Keratinocyte (primary cell): ENCODE measurements around the gene SHISA5. TPM values are rescaled to one million over a fixed set of nuclear protein-coding genes. Genes with fewer than 3 reads are reported as not detected.

Experiments used
- DNase-seq: peaks from one replicate; pipeline ENCODE4 v3.0.0-alpha.2; 2011; ENCODE audit warnings: low read depth, missing footprints, low spot score
- FAIRE-seq: peaks from 2 replicates; lab custom pipeline; 2011; peaks lifted over from hg19 to GRCh38; lab: Jason Lieb, UNC
- H2AFZ ChIP-seq: 2 replicates; pipeline ENCODE4 v1.6.0; 2012; ENCODE audit warnings: low read length, control low read depth, inconsistent platforms; ENCODE audit not compliant: control insufficient read depth
- H3K27ac ChIP-seq: 2 replicates; pipeline ENCODE4 v1.5.1; 2011; ENCODE audit warnings: low read length; ENCODE audit not compliant: control insufficient read depth, insufficient read depth
- H3K27me3 ChIP-seq: 3 replicates; pipeline ENCODE4 v1.6.0; 2011; ENCODE audit warnings: low read length; ENCODE audit not compliant: control insufficient read depth, insufficient read depth; ENCODE audit errors: extremely low read depth
- H3K36me3 ChIP-seq, 2 experiments: 2 replicates in 1 of 2; 3 replicates in 1 of 2; pipeline ENCODE4 v1.5.1; 2011; ENCODE audit warnings: low read length in 2 of 2, mild to moderate bottlenecking in 1 of 2; ENCODE audit not compliant: control insufficient read depth in 2 of 2, insufficient read depth in 2 of 2; ENCODE audit errors: extremely low read depth in 1 of 2
- H3K4me1 ChIP-seq: 3 replicates; pipeline ENCODE4 v1.5.1; 2011; ENCODE audit warnings: low read length; ENCODE audit not compliant: control insufficient read depth, insufficient read depth; ENCODE audit errors: extremely low read depth
- H3K4me2 ChIP-seq: 3 replicates; pipeline ENCODE4 v1.6.0; 2011; ENCODE audit warnings: low read depth, low read length; ENCODE audit not compliant: control insufficient read depth, insufficient read depth; ENCODE audit errors: extremely low read depth
- H3K4me3 ChIP-seq, 3 experiments: fragments of 200-600 bp in 1 of 3; sonication (generic) in 1 of 3; 2 replicates in 2 of 3; 3 replicates in 1 of 3; pipeline ENCODE4 v1.5.1; 2011 to 2016; ENCODE audit warnings: low read length in 3 of 3, mild to moderate bottlenecking in 3 of 3, control low read depth in 2 of 3, inconsistent platforms in 1 of 3, low read depth in 1 of 3, mixed read lengths in 1 of 3, mixed run types in 1 of 3, moderate library complexity in 1 of 3; ENCODE audit not compliant: control insufficient read depth in 2 of 3, insufficient read depth in 2 of 3; ENCODE audit errors: extremely low read depth in 1 of 3
- H3K79me2 ChIP-seq: 2 replicates; pipeline ENCODE4 v1.6.0; 2012; ENCODE audit warnings: low read length; ENCODE audit not compliant: control insufficient read depth, insufficient read depth
- H3K9ac ChIP-seq: 3 replicates; pipeline ENCODE4 v1.6.0; 2011; ENCODE audit warnings: low read length; ENCODE audit not compliant: control insufficient read depth, insufficient read depth; ENCODE audit errors: extremely low read depth
- H3K9me1 ChIP-seq: 3 replicates; pipeline ENCODE4 v1.6.0; 2011; ENCODE audit warnings: low read length; ENCODE audit not compliant: control insufficient read depth, insufficient read depth; ENCODE audit errors: extremely low read depth
- H3K9me3 ChIP-seq: 2 replicates; pipeline ENCODE4 v1.5.1; 2012; ENCODE audit warnings: low read depth, low read length; ENCODE audit not compliant: control insufficient read depth
- H4K20me1 ChIP-seq: 3 replicates; pipeline ENCODE4 v1.6.0; 2011; ENCODE audit warnings: low read length; ENCODE audit not compliant: control insufficient read depth, insufficient read depth; ENCODE audit errors: extremely low read depth
- EZH2 ChIP-seq: IDR thresholded peaks from one replicate; pipeline ENCODE4 v1.6.1; 2012; ENCODE audit warnings: inconsistent platforms, mild to moderate bottlenecking, low read length, moderate library complexity
- dilution Hi-C: fragments of 300-500 bp; cut with MboI; formaldehyde crosslinking; loops from one replicate; pipeline ENCODE4 v1.7.0; 2020; ENCODE audit warnings: low sequenced_read_pairs; ENCODE audit not compliant: extremely low pct_ligation_motif_present
- polyA plus RNA-seq, 5 experiments: library from polyadenylated mRNA; depleted of rRNA in 3 of 5; stranded (reverse) in 3 of 5; stranded (forward) in 1 of 5; unstranded in 1 of 5; fragments of >200 nt; gene quantifications; 1 replicate in 1 of 5; 2 replicates in 3 of 5; 3 replicates in 1 of 5; pipeline versions ENCODE4 v1.2.1 to v1.2.3, GENCODE V29; 2011 to 2012; ENCODE audit warnings: missing spikeins in 2 of 5, low read depth in 1 of 5, low replicate concordance in 1 of 5
- TF ChIP-seq, protein P1 (sequence below), 3 experiments: IDR thresholded peaks in 1 of 3; conservative IDR thresholded peaks in 1 of 3; optimal IDR thresholded peaks in 1 of 3; 2 replicates in 2 of 3; 3 replicates in 1 of 3; pipeline versions ENCODE3 to v1.5.1; 2011; ENCODE audit warnings: low read length in 3 of 3, mild to moderate bottlenecking in 3 of 3, moderate library complexity in 2 of 3, control low read depth in 1 of 3, inconsistent platforms in 1 of 3; ENCODE audit not compliant: insufficient read depth in 2 of 3; ENCODE audit errors: extremely low read depth in 1 of 3

SHISA5 gene
- polyA plus RNA-seq, 1 donor (not counting 4 experiments of a cell fraction or from before 2014, with no cell fraction given): 94.4 TPM

- Histone ChIP-seq H3K27ac (no peak overlapping the region), H3K9ac (no peak overlapping the region), H4K20me1 (peaks cover 14% of the 10 kb centered on the region), H3K27me3 (no peaks in the 10 kb centered on the region), H2AFZ (no peak overlapping the region), H3K4me3 (no peak overlapping the region), H3K9me1 (no peaks in the 10 kb centered on the region), H3K79me2 (peaks cover 42% of the 10 kb centered on the region), H3K9me3 (no peaks in the 10 kb centered on the region), H3K4me2 (no peak overlapping the region), H3K4me1 (peaks cover 9% of the 10 kb centered on the region), H3K36me3 (peaks cover 50 to 65% of the 10 kb centered on the region in 2 experiments)
- DNase-seq: no peak
- no peak for TF ChIP-seq EZH2
- TF ChIP-seq, protein P1, sequence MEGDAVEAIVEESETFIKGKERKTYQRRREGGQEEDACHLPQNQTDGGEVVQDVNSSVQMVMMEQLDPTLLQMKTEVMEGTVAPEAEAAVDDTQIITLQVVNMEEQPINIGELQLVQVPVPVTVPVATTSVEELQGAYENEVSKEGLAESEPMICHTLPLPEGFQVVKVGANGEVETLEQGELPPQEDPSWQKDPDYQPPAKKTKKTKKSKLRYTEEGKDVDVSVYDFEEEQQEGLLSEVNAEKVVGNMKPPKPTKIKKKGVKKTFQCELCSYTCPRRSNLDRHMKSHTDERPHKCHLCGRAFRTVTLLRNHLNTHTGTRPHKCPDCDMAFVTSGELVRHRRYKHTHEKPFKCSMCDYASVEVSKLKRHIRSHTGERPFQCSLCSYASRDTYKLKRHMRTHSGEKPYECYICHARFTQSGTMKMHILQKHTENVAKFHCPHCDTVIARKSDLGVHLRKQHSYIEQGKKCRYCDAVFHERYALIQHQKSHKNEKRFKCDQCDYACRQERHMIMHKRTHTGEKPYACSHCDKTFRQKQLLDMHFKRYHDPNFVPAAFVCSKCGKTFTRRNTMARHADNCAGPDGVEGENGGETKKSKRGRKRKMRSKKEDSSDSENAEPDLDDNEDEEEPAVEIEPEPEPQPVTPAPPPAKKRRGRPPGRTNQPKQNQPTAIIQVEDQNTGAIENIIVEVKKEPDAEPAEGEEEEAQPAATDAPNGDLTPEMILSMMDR (optimal IDR thresholded peaks at IDR 0.05 in 1 of 3, IDR thresholded peaks at IDR 0.05 in 1 of 3, conservative IDR thresholded peaks at IDR 0.05 in 1 of 3; ENCODE audit: extremely low read depth in 1 of 3, insufficient read depth in 2 of 3, low read length in 3 of 3): no peak
- FAIRE-seq: no peak
- dilution Hi-C loops: no loop called here
These were observed 84.4 kb downstream of the SHISA5 start for GRCh38 chr3:48419597-48419996.

GRCh38 chr3:48419149-48419548, 84.8 kb downstream of the SHISA5 start:
- FAIRE-seq: no peak
- H3K4me1 ChIP-seq: peaks cover 9% of the 10 kb centered on the region
- H3K79me2 ChIP-seq: peaks cover 38% of the 10 kb centered on the region

More at GRCh38 chr3:48419149-48419548, 84.8 kb downstream of the SHISA5 start:
- Histone ChIP-seq H3K4me3 (no peak overlapping the region), H3K9me3 (no peaks in the 10 kb centered on the region), H3K4me2 (no peak overlapping the region), H2AFZ (no peak overlapping the region), H3K27ac (no peak overlapping the region), H4K20me1 (peaks cover 14% of the 10 kb centered on the region), H3K9me1 (no peaks in the 10 kb centered on the region), H3K27me3 (no peaks in the 10 kb centered on the region), H3K36me3 (peaks cover 54 to 65% of the 10 kb centered on the region in 2 experiments), H3K9ac (no peak overlapping the region)
- dilution Hi-C loops: no loop called here
- TF ChIP-seq, protein P1 (optimal IDR thresholded peaks at IDR 0.05 in 1 of 3, IDR thresholded peaks at IDR 0.05 in 1 of 3, conservative IDR thresholded peaks at IDR 0.05 in 1 of 3; ENCODE audit: extremely low read depth in 1 of 3, insufficient read depth in 2 of 3, low read length in 3 of 3): no peak
- no peak for TF ChIP-seq EZH2
- DNase-seq: no peak
